Parathyroid adenoma (tissue), 2 donors: ENCODE measurements around the gene ABCF1.

Experiments
- H2AFZ ChIP-seq: fragments of 300-600 bp; sonication (generic); one replicate; pipeline ENCODE4 v1.7.0; 2017; ENCODE audit warnings: antibody characterized with exemption, mild to moderate bottlenecking
- H3K27ac ChIP-seq: fragments of 300-600 bp; sonication (generic); one replicate; pipeline ENCODE4 v1.7.0; 2017
- H3K27me3 ChIP-seq: fragments of 300-600 bp; sonication (generic); one replicate; pipeline ENCODE4 v1.7.0; 2017; ENCODE audit warnings: low read length; ENCODE audit not compliant: control insufficient read depth, insufficient read depth
- H3K36me3 ChIP-seq: fragments of 300-600 bp; sonication (generic); one replicate; pipeline ENCODE4 v1.7.0; 2017; ENCODE audit warnings: low read length; ENCODE audit not compliant: control insufficient read depth, insufficient read depth
- H3K4me1 ChIP-seq: fragments of 300-600 bp; sonication (generic); one replicate; pipeline ENCODE4 v1.7.0; 2017; ENCODE audit warnings: control low read depth
- H3K4me2 ChIP-seq: fragments of 300-600 bp; sonication (generic); one replicate; pipeline ENCODE4 v1.7.0; 2017; ENCODE audit warnings: low read length
- H3K4me3 ChIP-seq: fragments of 300-600 bp; sonication (generic); one replicate; pipeline ENCODE4 v1.7.0; 2017; ENCODE audit warnings: low read depth, low read length
- H3K79me2 ChIP-seq: fragments of 300-600 bp; sonication (generic); one replicate; pipeline ENCODE4 v1.7.0; 2017; ENCODE audit warnings: control low read depth
- H3K9ac ChIP-seq: fragments of 300-600 bp; sonication (generic); one replicate; pipeline ENCODE4 v1.7.0; 2017; ENCODE audit warnings: mild to moderate bottlenecking
- H3K9me3 ChIP-seq: fragments of 300-600 bp; sonication (generic); one replicate; pipeline ENCODE4 v1.7.0; 2017; ENCODE audit warnings: low read length; ENCODE audit not compliant: control insufficient read depth
- CTCF ChIP-seq: fragments of 300-600 bp; sonication (generic); IDR thresholded peaks from one replicate; pipeline ENCODE4 v1.7.0; 2017; ENCODE audit warnings: antibody characterized with exemption, mild to moderate bottlenecking
- donor health status: primary hyperparathyroidism.

ABCF1 gene

GRCh38 chr6:30554962-30555815 lies 16.1 kb upstream of the ABCF1 start:
- no peaks in the 10 kb centered on the region for H3K27me3 ChIP-seq
- H3K9ac ChIP-seq = no peak overlapping the region
- H3K27ac ChIP-seq = peak overlapping the region; percentile 99
- no peaks in the 10 kb centered on the region for H3K9me3 ChIP-seq
- H3K4me2 ChIP-seq = peak overlapping the region; percentile 100
- no peak for TF ChIP-seq CTCF
- H2AFZ ChIP-seq = peak overlapping the region; percentile 98
- peaks cover 8% of the 10 kb centered on the region for H3K4me1 ChIP-seq
- H3K79me2 ChIP-seq = no peaks in the 10 kb centered on the region
- H3K36me3 ChIP-seq = no peaks in the 10 kb centered on the region
- H3K4me3 ChIP-seq = peak overlapping the region; percentile 100

DNA sequence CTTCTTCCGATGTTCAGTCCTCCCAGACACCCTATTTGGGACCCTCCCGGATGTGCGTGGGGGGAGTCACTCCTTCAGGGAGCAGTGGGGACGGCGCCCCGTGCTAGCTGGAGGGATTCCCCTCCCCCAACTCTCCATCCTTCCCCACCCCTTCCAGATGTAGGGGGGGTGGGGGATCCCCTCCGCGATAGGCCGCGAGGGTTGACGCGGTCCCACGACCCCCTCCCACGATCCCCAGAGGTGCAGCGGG lies 15.5 kb upstream of the ABCF1 start:
- peak overlapping the region; percentile 100 for H3K4me2 ChIP-seq
- H3K4me3 ChIP-seq = peak overlapping the region; percentile 100
- no peaks in the 10 kb centered on the region for H3K79me2 ChIP-seq
- H3K9me3 ChIP-seq = no peaks in the 10 kb centered on the region
- no peak for TF ChIP-seq CTCF
- H2AFZ ChIP-seq = peak overlapping the region; percentile 98
- peak overlapping the region; percentile 99 for H3K27ac ChIP-seq
- H3K36me3 ChIP-seq = no peaks in the 10 kb centered on the region
- H3K9ac ChIP-seq = no peak overlapping the region
- no peaks in the 10 kb centered on the region for H3K27me3 ChIP-seq
- peaks cover 8% of the 10 kb centered on the region for H3K4me1 ChIP-seq

- H3K27me3 ChIP-seq = no peaks in the 10 kb centered on the region
- H3K27ac ChIP-seq = peak within 1 kb of the TSS; percentile 99
- no peaks in the 10 kb centered on the region for H3K79me2 ChIP-seq
- no peaks in the 10 kb centered on the region for H3K9me3 ChIP-seq
- H3K4me3 ChIP-seq = peak within 1 kb of the TSS; percentile 100
- peak; percentile 22 for TF ChIP-seq CTCF
- peaks cover 8% of the 10 kb centered on the region for H3K4me1 ChIP-seq
- H3K9ac ChIP-seq = peak within 1 kb of the TSS; percentile 91
- no peaks in the 10 kb centered on the region for H3K36me3 ChIP-seq
- peak within 1 kb of the TSS; percentile 100 for H3K4me2 ChIP-seq
- peak within 1 kb of the TSS; percentile 98 for H2AFZ ChIP-seq
These were observed 15.0 kb upstream of the ABCF1 start, which contains the start of gene GNL1 for GRCh38 chr6:30556066-30556905. Gene GNL1 (minus strand): TSS chr6:30556489. CDS start chr6:30556203, 286 bp downstream.

GRCh38 chr6:30556906-30557682 lies 14.1 kb upstream of the ABCF1 start, which contains the start of gene PRR3:
Gene PRR3 (plus strand): TSS chr6:30557295. CDS start chr6:30557345, 50 bp downstream.
- no peaks in the 10 kb centered on the region for H3K9me3 ChIP-seq
- no peaks in the 10 kb centered on the region for H3K36me3 ChIP-seq
- no peak for TF ChIP-seq CTCF
- peaks cover 8% of the 10 kb centered on the region for H3K4me1 ChIP-seq
- peak within 1 kb of the TSS; percentile 99 for H3K27ac ChIP-seq
- peak within 1 kb of the TSS; percentile 91 for H3K9ac ChIP-seq
- peak within 1 kb of the TSS; percentile 98 for H2AFZ ChIP-seq
- H3K4me3 ChIP-seq = peak within 1 kb of the TSS; percentile 100
- H3K79me2 ChIP-seq = no peaks in the 10 kb centered on the region
- no peaks in the 10 kb centered on the region for H3K27me3 ChIP-seq
- peak within 1 kb of the TSS; percentile 100 for H3K4me2 ChIP-seq
